GM12878 (cell line): ENCODE results near the gene KCTD16. TPM values are rescaled to one million over a fixed set of nuclear protein-coding genes. Genes with fewer than 3 reads are reported as not detected.

Experiments
- ATAC-seq: fragments of 200-7000 bp; cut with Tn5 transposase; 3 replicates; pipeline ENCODE4 v1.9.1; 2020; ENCODE audit warnings: mild to moderate bottlenecking, moderate library complexity
- BruUV-seq: library from RNA; stranded (reverse); fragments of 400-500 nt; replicated peaks from 2 replicates; lab custom pipeline; 2021; lab: Mats Ljungman, UMichigan
- CTCF ChIA-PET: fragments of 300-600 bp; sonication (Branson Sonifier 250); formaldehyde crosslinking; extraction: SDS; loops from one replicate; lab custom pipeline; 2021; ENCODE audit warnings: inconsistent platforms; lab: Yijun Ruan, JAX
- POLR2A ChIA-PET: fragments of 350-600 bp; formaldehyde crosslinking; extraction: SDS; loops from one replicate; lab custom pipeline; 2021; ENCODE audit warnings: inconsistent platforms; lab: Charles Lee
- RAD21 ChIA-PET: fragments of 300-600 bp; sonication (Branson Sonifier 250); formaldehyde crosslinking; loops from one replicate; lab custom pipeline; 2023; ENCODE audit warnings: antibody characterized with exemption; ENCODE audit not compliant: unreplicated experiment; lab: Charles Lee
- SMC1A ChIA-PET: fragments of 300-600 bp; sonication (Branson Sonifier 250); formaldehyde crosslinking; loops from one replicate; lab custom pipeline; 2023; ENCODE audit not compliant: unreplicated experiment, uncharacterized antibody; lab: Charles Lee
- DNase-seq: peaks from one replicate; pipeline ENCODE4 v3.0.0-alpha.2; 2011; ENCODE audit warnings: low read depth, low spot score
- FAIRE-seq: peaks from 3 replicates; lab custom pipeline; 2011; peaks lifted over from hg19 to GRCh38; lab: Jason Lieb, UNC
- H2AFZ ChIP-seq: 2 replicates; pipeline ENCODE4 v1.6.0; 2011; ENCODE audit warnings: low read depth, low read length, control low read depth; ENCODE audit not compliant: control insufficient read depth
- H3K27ac ChIP-seq: 2 replicates; pipeline ENCODE4 v1.5.1; 2011; ENCODE audit warnings: control low read depth; ENCODE audit not compliant: control insufficient read depth, insufficient read depth
- H3K27me3 ChIP-seq, 2 experiments: replicated peaks in 1 of 2; 2 replicates each; pipeline versions ENCODE4 v1.6.0 to v1.6.1; 2011; ENCODE audit warnings: low read length in 1 of 2; ENCODE audit not compliant: control insufficient read depth in 2 of 2, insufficient read depth in 2 of 2
- H3K36me3 ChIP-seq, 2 experiments: 2 replicates each; pipeline ENCODE4 v1.5.1; 2011; ENCODE audit warnings: low read length in 1 of 2; ENCODE audit not compliant: control insufficient read depth in 2 of 2, insufficient read depth in 2 of 2
- H3K4me1 ChIP-seq: 2 replicates; pipeline ENCODE4 v1.6.1; 2011; ENCODE audit warnings: mild to moderate bottlenecking, low read length, moderate library complexity, mixed read lengths; ENCODE audit not compliant: control insufficient read depth, insufficient read depth
- H3K4me2 ChIP-seq: 2 replicates; pipeline ENCODE4 v1.6.0; 2011; ENCODE audit warnings: control low read depth; ENCODE audit not compliant: control insufficient read depth, insufficient read depth
- H3K4me3 ChIP-seq: fragments of 200-600 bp; sonication (generic); 2 replicates; pipeline ENCODE4 v1.5.1; 2016
- H3K79me2 ChIP-seq: 2 replicates; pipeline ENCODE4 v1.6.0; 2011; ENCODE audit warnings: low read length; ENCODE audit not compliant: control insufficient read depth, insufficient read depth
- H3K9ac ChIP-seq: 2 replicates; pipeline ENCODE4 v1.8.0; 2011; ENCODE audit warnings: low read length, control low read depth, mixed read lengths; ENCODE audit not compliant: control insufficient read depth, insufficient read depth
- H3K9me3 ChIP-seq: replicated peaks from 3 replicates; pipeline ENCODE4 v1.5.1; 2011; ENCODE audit warnings: mild to moderate bottlenecking, low read length; ENCODE audit not compliant: control insufficient read depth, insufficient read depth
- H4K20me1 ChIP-seq: 2 replicates; pipeline ENCODE4 v1.6.0; 2011; ENCODE audit not compliant: control insufficient read depth, insufficient read depth
- FOXM1 ChIP-seq: IDR thresholded peaks from 2 replicates; pipeline ENCODE4 v1.6.1; 2012; ENCODE audit warnings: low read depth, mild to moderate bottlenecking, inconsistent platforms, low read length, moderate library complexity
- HCFC1 ChIP-seq: fragments of 150-350 bp; IDR thresholded peaks from 2 replicates; pipeline ENCODE4 v1.6.1; 2014; ENCODE audit warnings: low read length
- HDAC6 ChIP-seq: fragments of 200-600 bp; sonication (generic); IDR thresholded peaks from one replicate; pipeline ENCODE4 v1.8.0; 2017; ENCODE audit warnings: antibody characterized with exemption; ENCODE audit not compliant: unreplicated experiment
- MAX ChIP-seq: IDR thresholded peaks from 2 replicates; pipeline ENCODE4 v1.6.1; 2012; ENCODE audit warnings: low read depth, low read length, improper control_type of control experiment
- MEF2B ChIP-seq: fragments of 450-650 bp; IDR thresholded peaks from 2 replicates; pipeline ENCODE4 v1.6.1; 2018; ENCODE audit warnings: mild to moderate bottlenecking, moderate library complexity; ENCODE audit not compliant: partially characterized antibody, poor library complexity, severe bottlenecking
- PKNOX1 ChIP-seq: fragments of 450-650 bp; IDR thresholded peaks from 2 replicates; pipeline ENCODE4 v1.6.1; 2016; ENCODE audit warnings: mild to moderate bottlenecking
- SMARCA5 ChIP-seq: fragments of 450-650 bp; IDR thresholded peaks from 2 replicates; pipeline ENCODE4 v1.6.1; 2017; ENCODE audit warnings: mild to moderate bottlenecking
- SUZ12 ChIP-seq: fragments of 200-600 bp; sonication (generic); IDR thresholded peaks from one replicate; pipeline ENCODE4 v1.6.1; 2018; ENCODE audit warnings: antibody characterized with exemption, mild to moderate bottlenecking; ENCODE audit not compliant: unreplicated experiment
- WGBS: methylation state at CpG from one replicate; pipeline ENCODE4 v1.1.6; 2016; ENCODE audit warnings: low lambda C conversion rate; ENCODE audit not compliant: insufficient replicate concordance, insufficient coverage; ENCODE audit errors: missing lambda C conversion rate; 5-methylcytosine and 5-hydroxymethylcytosine counted together
- in situ Hi-C: fragments of 300-500 bp; cut with MboI; formaldehyde crosslinking; loops from 9 replicates; pipeline ENCODE4 v1.14.3; 2018; ENCODE audit warnings: mixed read lengths
- intact Hi-C: fragments of 100-400 bp; cut with micrococcal nuclease; formaldehyde crosslinking; loops from one replicate; pipeline ENCODE4 v1.14.2; 2022; ENCODE audit not compliant: unreplicated experiment
- polyA plus RNA-seq, 11 experiments: library from polyadenylated mRNA; depleted of rRNA in 4 of 11; unstranded in 6 of 11; stranded (reverse) in 5 of 11; fragments of >200 nt; fragmentation: Nextera tagmentation in 4 of 11; fragmentation: Illumina TruSeq in 1 of 11; extraction: Ambion mirVana in 4 of 11; extraction: Trizol in 1 of 11; gene quantifications; 1 replicate in 1 of 11; 2 replicates in 10 of 11; pipeline versions ENCODE4 v1.2.1 to v1.2.3, GENCODE V29; 2011 to 2016; ENCODE audit warnings: inconsistent platforms in 2 of 11, missing spikeins in 2 of 11, low read depth in 1 of 11
- total RNA-seq, 4 experiments: library from RNA; depleted of rRNA in 3 of 4; stranded (reverse); fragments of >200 nt in 3 of 4; fragmentation: Illumina TruSeq in 1 of 4; extraction: Trizol in 1 of 4; gene quantifications; 2 replicates each; pipeline versions ENCODE4 v1.2.1 to v1.2.3, GENCODE V29; 2013 to 2021
- TF ChIP-seq, protein P1 (sequence below): fragments of 150-350 bp; IDR thresholded peaks from 2 replicates; pipeline ENCODE4 v1.6.1; 2016; ENCODE audit warnings: low read depth, low read length

KCTD16 gene
- total and polyA plus RNA-seq, 10 of the 15 experiments (the other 5 are each of a cell fraction or from before 2014, with no cell fraction given) = 0.03 to 0.10 (median 0.06) TPM; not detected in 3

DNA sequence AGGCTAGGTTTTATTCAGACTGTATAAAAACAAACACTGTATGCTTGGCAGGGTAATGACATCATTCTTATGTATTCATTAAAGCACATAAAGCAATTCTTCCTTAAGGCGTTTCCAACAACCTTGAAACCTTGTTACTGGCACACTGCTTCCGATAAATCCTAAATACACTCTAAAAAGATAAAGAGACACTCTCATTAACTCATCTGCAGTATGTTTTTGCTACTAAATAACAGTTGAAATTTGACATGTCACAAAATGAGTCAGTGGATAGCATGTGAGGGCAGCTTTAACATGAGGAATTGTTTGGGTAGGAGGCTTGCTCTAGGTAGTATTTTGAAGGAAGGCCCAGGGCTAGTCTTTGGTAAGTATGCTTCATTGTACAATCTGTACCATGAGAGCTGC is 13.9 kb upstream of the KCTD16 start:
- WGBS = 100% methylated on average over 2 of the region's 2 CpGs
- H3K9me3 ChIP-seq = no peaks in the 10 kb centered on the region
- ATAC-seq = 0 out of 3 replicates have a peak, but pooled peaks have one; percentile 20
- ChIA-PET RAD21 (no interaction called here), POLR2A (no interaction called here), CTCF (interaction anchor here (1.1 kb wide), 1 partner anchor 9 kb away, joined by 4 read pairs; no protein-coding TSS in a partner anchor), SMC1A (interaction anchor here (0.8 to 2.8 kb wide), 2 partner anchors 10 to 164 kb away, joined by 3 to 9 read pairs; no protein-coding TSS in a partner anchor)
- TF ChIP-seq, protein P1, sequence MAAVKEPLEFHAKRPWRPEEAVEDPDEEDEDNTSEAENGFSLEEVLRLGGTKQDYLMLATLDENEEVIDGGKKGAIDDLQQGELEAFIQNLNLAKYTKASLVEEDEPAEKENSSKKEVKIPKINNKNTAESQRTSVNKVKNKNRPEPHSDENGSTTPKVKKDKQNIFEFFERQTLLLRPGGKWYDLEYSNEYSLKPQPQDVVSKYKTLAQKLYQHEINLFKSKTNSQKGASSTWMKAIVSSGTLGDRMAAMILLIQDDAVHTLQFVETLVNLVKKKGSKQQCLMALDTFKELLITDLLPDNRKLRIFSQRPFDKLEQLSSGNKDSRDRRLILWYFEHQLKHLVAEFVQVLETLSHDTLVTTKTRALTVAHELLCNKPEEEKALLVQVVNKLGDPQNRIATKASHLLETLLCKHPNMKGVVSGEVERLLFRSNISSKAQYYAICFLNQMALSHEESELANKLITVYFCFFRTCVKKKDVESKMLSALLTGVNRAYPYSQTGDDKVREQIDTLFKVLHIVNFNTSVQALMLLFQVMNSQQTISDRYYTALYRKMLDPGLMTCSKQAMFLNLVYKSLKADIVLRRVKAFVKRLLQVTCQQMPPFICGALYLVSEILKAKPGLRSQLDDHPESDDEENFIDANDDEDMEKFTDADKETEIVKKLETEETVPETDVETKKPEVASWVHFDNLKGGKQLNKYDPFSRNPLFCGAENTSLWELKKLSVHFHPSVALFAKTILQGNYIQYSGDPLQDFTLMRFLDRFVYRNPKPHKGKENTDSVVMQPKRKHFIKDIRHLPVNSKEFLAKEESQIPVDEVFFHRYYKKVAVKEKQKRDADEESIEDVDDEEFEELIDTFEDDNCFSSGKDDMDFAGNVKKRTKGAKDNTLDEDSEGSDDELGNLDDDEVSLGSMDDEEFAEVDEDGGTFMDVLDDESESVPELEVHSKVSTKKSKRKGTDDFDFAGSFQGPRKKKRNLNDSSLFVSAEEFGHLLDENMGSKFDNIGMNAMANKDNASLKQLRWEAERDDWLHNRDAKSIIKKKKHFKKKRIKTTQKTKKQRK = no peak
- TF ChIP-seq FOXM1 (no peak), PKNOX1 (no peak), HCFC1 (no peak), MAX (no peak), MEF2B (no peak), SUZ12 (no peak), HDAC6 (no peak), SMARCA5 (no peak)
- no peaks in the 10 kb centered on the region for H4K20me1 ChIP-seq
- no peaks in the 10 kb centered on the region for H3K79me2 ChIP-seq
- H3K9ac ChIP-seq = no peak overlapping the region
- intact Hi-C loops (no loop called here), in situ Hi-C loops (no loop called here)
- no peaks in the 10 kb centered on the region for H3K4me1 ChIP-seq
- no peaks in the 10 kb centered on the region for H3K27me3 ChIP-seq
- H3K27ac ChIP-seq = no peak overlapping the region
- H3K4me2 ChIP-seq = no peak overlapping the region
- H2AFZ ChIP-seq = no peak overlapping the region
- peaks cover 0 to 5% of the 10 kb centered on the region in 2 experiments; a peak in 3 of 4 replicates for H3K36me3 ChIP-seq
- no peak overlapping the region for H3K4me3 ChIP-seq
- DNase-seq = no peak
- no peak for FAIRE-seq
- BruUV-seq = no TSS peak
